GM23338 (cell line): Measurements from ENCODE around the gene ANO7. TPM values are rescaled to one million over a fixed set of nuclear protein-coding genes. Genes with fewer than 3 reads are reported as not detected.

Source experiments
- ATAC-seq: fragments of 200-7000 bp; cut with Tn5 transposase; 3 replicates; pipeline ENCODE4 v1.9.1; 2020
- DNase-seq: peaks from one replicate; pipeline ENCODE4 v3.0.0-alpha.2; 2015; ENCODE audit warnings: low spot score
- H2AFZ ChIP-seq: fragments of 200-600 bp; sonication (generic); 2 replicates; pipeline ENCODE4 v1.8.0; 2016; ENCODE audit warnings: antibody characterized with exemption, mild to moderate bottlenecking, moderate library complexity
- H3F3A ChIP-seq: fragments of 200-600 bp; sonication (generic); replicated peaks from 2 replicates; pipeline ENCODE4 v1.8.0; 2017; ENCODE audit warnings: antibody characterized with exemption, mixed run types, low read depth
- H3K27ac ChIP-seq: fragments of 200-600 bp; sonication (generic); 2 replicates; pipeline ENCODE4 v1.6.1; 2016; ENCODE audit warnings: low read depth
- H3K27me3 ChIP-seq: fragments of 200-600 bp; sonication (generic); 2 replicates; pipeline ENCODE4 v1.8.0; 2016; ENCODE audit warnings: mild to moderate bottlenecking, mixed run types, moderate library complexity; ENCODE audit not compliant: insufficient read depth
- H3K36me3 ChIP-seq: fragments of 200-600 bp; sonication (generic); 2 replicates; pipeline ENCODE4 v1.8.0; 2016; ENCODE audit warnings: mild to moderate bottlenecking; ENCODE audit not compliant: insufficient read depth
- H3K4me1 ChIP-seq: fragments of 200-600 bp; sonication (generic); 2 replicates; pipeline ENCODE4 v1.8.0; 2016; ENCODE audit warnings: mild to moderate bottlenecking, moderate library complexity; ENCODE audit not compliant: insufficient read depth
- H3K4me2 ChIP-seq: fragments of 200-600 bp; sonication (generic); 2 replicates; pipeline ENCODE4 v1.7.1; 2017; ENCODE audit warnings: mixed run types
- H3K4me3 ChIP-seq: fragments of 200-600 bp; sonication (generic); 2 replicates; pipeline ENCODE4 v1.6.1; 2016; ENCODE audit warnings: mixed run types
- H3K79me2 ChIP-seq: fragments of 200-600 bp; sonication (generic); replicated peaks from 2 replicates; pipeline ENCODE4 v1.8.0; 2017; ENCODE audit warnings: mild to moderate bottlenecking; ENCODE audit not compliant: insufficient read depth
- H3K9me2 ChIP-seq: fragments of 200-600 bp; sonication (generic); 2 replicates; pipeline ENCODE4 v1.8.0; 2017; ENCODE audit not compliant: insufficient read depth
- H4K20me1 ChIP-seq: fragments of 200-600 bp; sonication (generic); replicated peaks from 2 replicates; pipeline ENCODE4 v1.8.0; 2017; ENCODE audit warnings: mild to moderate bottlenecking; ENCODE audit not compliant: insufficient read depth
- H3K27ac Mint-ChIP-seq: 2 replicates; pipeline ENCODE4 v1.8.0; 2020; ENCODE audit warnings: inconsistent platforms, mild to moderate bottlenecking, moderate library complexity, mixed read lengths
- H3K27me3 Mint-ChIP-seq: 3 replicates; pipeline ENCODE4 v1.8.0; 2022; ENCODE audit warnings: low read depth, mild to moderate bottlenecking, moderate library complexity, mixed read lengths, inconsistent platforms; ENCODE audit not compliant: insufficient read depth, poor library complexity
- H3K36me3 Mint-ChIP-seq: 3 replicates; pipeline ENCODE4 v1.8.0; 2021; ENCODE audit warnings: low read depth, mild to moderate bottlenecking, inconsistent platforms, moderate library complexity, mixed read lengths
- H3K4me1 Mint-ChIP-seq: 3 replicates; pipeline ENCODE4 v1.8.0; 2020; ENCODE audit warnings: mild to moderate bottlenecking, inconsistent platforms, mixed read lengths
- H3K4me3 Mint-ChIP-seq: 3 replicates; pipeline ENCODE4 v1.8.0; 2021; ENCODE audit warnings: moderate library complexity, mild to moderate bottlenecking, inconsistent platforms, mixed read lengths
- H3K9me3 Mint-ChIP-seq: 3 replicates; pipeline ENCODE4 v1.8.0; 2020; ENCODE audit warnings: moderate library complexity, mild to moderate bottlenecking, inconsistent platforms, mixed read lengths
- CTCF ChIP-seq, 2 experiments: fragments of 200-600 bp in 1 of 2; sonication (generic) in 1 of 2; conservative IDR thresholded peaks; 2 replicates each; pipeline versions ENCODE4 v1.5.1 to v1.6.1; 2016 to 2017; ENCODE audit warnings: antibody characterized with exemption in 2 of 2, low read depth in 2 of 2, mild to moderate bottlenecking in 2 of 2, moderate library complexity in 1 of 2
- ETS1 ChIP-seq: IDR thresholded peaks from 2 replicates; pipeline ENCODE4 v1.6.1; 2016; ENCODE audit warnings: antibody characterized with exemption
- JUNB ChIP-seq: IDR thresholded peaks from one replicate; pipeline ENCODE4 v1.6.1; 2016; ENCODE audit warnings: antibody characterized with exemption; ENCODE audit not compliant: unreplicated experiment
- NANOG ChIP-seq: IDR thresholded peaks from 2 replicates; pipeline ENCODE4 v1.6.1; 2016; ENCODE audit warnings: antibody characterized with exemption, borderline replicate concordance
- REST ChIP-seq: IDR thresholded peaks from one replicate; pipeline ENCODE4 v1.6.1; 2018; ENCODE audit warnings: antibody characterized with exemption; ENCODE audit not compliant: unreplicated experiment
- polyA plus RNA-seq: library from polyadenylated mRNA; unstranded; fragments of >200 nt; fragmentation: Nextera tagmentation; extraction: Ambion mirVana; gene quantifications from 2 replicates; pipeline ENCODE4 v1.2.1, GENCODE V29; 2016
- total RNA-seq: library from RNA; depleted of rRNA; stranded (reverse); fragments of >200 nt; shearing (Covaris generic); gene quantifications from 2 replicates; pipeline ENCODE4 v1.2.3, GENCODE V29; 2014

ANO7 gene
- total and polyA plus RNA-seq, 2 experiments from 2014 or later: 3.6 to 5.1 TPM

- H3K27ac ChIP-seq: no peak overlapping the region
- H3K9me3 Mint-ChIP-seq: no peaks in the 10 kb centered on the region; the same call in 2 of the 3 replicates
Observed at GRCh38 chr2:241214766-241215165, 26.3 kb downstream of the ANO7 start.

More at GRCh38 chr2:241214766-241215165, 26.3 kb downstream of the ANO7 start:
- H3K9me2 ChIP-seq: no peaks in the 10 kb centered on the region
- no peaks in the 10 kb centered on the region; the same call in 2 of the 3 replicates for H3K36me3 Mint-ChIP-seq
- H3K27me3 Mint-ChIP-seq: peaks cover 21% of the 10 kb centered on the region
- no peaks in the 10 kb centered on the region for H4K20me1 ChIP-seq
- TF ChIP-seq NANOG: no peak
- no peak for TF ChIP-seq REST
- TF ChIP-seq CTCF (conservative IDR thresholded peaks at IDR 0.05; ENCODE audit: low read depth in 2 of 2): no peak
- TF ChIP-seq JUNB: no peak
- no peak for TF ChIP-seq ETS1
- H3K4me2 ChIP-seq: no peak overlapping the region
- no peak overlapping the region for H3K27ac Mint-ChIP-seq
- H3F3A ChIP-seq: peaks cover 5% of the 10 kb centered on the region; the same call in 1 of the 2 replicates
- ATAC-seq: no peak
- H3K36me3 ChIP-seq: no peaks in the 10 kb centered on the region
- no peak overlapping the region for H3K4me3 ChIP-seq
- peaks cover 21% of the 10 kb centered on the region for H3K4me1 Mint-ChIP-seq
- peaks cover 19% of the 10 kb centered on the region for H3K4me1 ChIP-seq
- no peaks in the 10 kb centered on the region for H3K27me3 ChIP-seq
- peaks cover 4% of the 10 kb centered on the region for H3K79me2 ChIP-seq
- DNase-seq: no peak
- no peak overlapping the region for H3K4me3 Mint-ChIP-seq
- H2AFZ ChIP-seq: no peak overlapping the region
